Mesothelial cell of epicardium (in vitro differentiated cells): ENCODE measurements around the gene KPNA1. TPM values are rescaled to one million over a fixed set of nuclear protein-coding genes. Genes with fewer than 3 reads are reported as not detected.
"Not testable (repeated sequence)": the region's sequence is repeated elsewhere in the genome, so short reads cannot be mapped to it uniquely, and the experiment has no call there.

Experiments used
- DNase-seq, 2 experiments: peaks; one replicate each; pipeline ENCODE4 v3.0.0; 2021; ENCODE audit warnings: low spot score in 2 of 2; ENCODE audit not compliant: unreplicated experiment in 2 of 2
- H3K27ac Mint-ChIP-seq: 2 replicates; pipeline ENCODE4 v1.8.0; 2021; ENCODE audit warnings: mixed read lengths
- H3K27me3 Mint-ChIP-seq: 2 replicates; pipeline ENCODE4 v1.8.0; 2021; ENCODE audit warnings: low read depth, mixed read lengths
- H3K36me3 Mint-ChIP-seq: 2 replicates; pipeline ENCODE4 v1.8.0; 2021; ENCODE audit warnings: mixed read lengths
- H3K4me1 Mint-ChIP-seq: 2 replicates; pipeline ENCODE4 v1.8.0; 2021; ENCODE audit warnings: mixed read lengths
- H3K4me3 Mint-ChIP-seq: 2 replicates; pipeline ENCODE4 v1.8.0; 2021; ENCODE audit warnings: mild to moderate bottlenecking, moderate library complexity, mixed read lengths
- H3K9me3 Mint-ChIP-seq: 2 replicates; pipeline ENCODE4 v1.8.0; 2021; ENCODE audit warnings: mixed read lengths
- total RNA-seq: library from RNA; stranded (reverse); gene quantifications from 3 replicates; pipeline ENCODE4 v1.2.1, GENCODE V29; 2021
- TF ChIP-seq, protein P1 (sequence below): fragments of 200-600 bp; sonication (generic); IDR thresholded peaks from one replicate; pipeline ENCODE4 v1.5.0; 2021; ENCODE audit warnings: antibody characterized with exemption; ENCODE audit not compliant: unreplicated experiment

KPNA1 gene
- total RNA-seq, 1 donor from 2014 or later = 66.3 TPM

DNA sequence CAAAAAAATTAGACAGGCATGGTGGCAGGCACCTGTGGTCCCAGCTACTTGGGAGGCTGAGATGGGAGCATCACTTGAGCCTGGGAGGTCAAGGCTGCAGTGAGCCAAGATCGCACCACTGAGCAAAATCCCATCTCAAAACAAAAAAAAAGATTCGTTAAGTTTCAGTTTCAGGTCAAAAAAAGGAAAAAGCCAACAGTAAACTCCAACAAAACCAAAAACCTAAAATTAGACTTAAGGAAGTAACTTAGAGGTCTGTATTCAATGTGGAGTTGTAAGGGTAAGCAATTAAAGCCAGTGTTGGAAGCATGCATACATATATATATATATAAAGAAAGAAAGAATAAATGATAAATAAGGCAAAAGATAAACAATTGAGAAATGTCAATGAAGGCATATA, 11.8 kb downstream of the KPNA1 start:
- DNase-seq = no peak
- peaks cover 3% of the 10 kb centered on the region for H3K4me1 Mint-ChIP-seq
- TF ChIP-seq, protein P1, sequence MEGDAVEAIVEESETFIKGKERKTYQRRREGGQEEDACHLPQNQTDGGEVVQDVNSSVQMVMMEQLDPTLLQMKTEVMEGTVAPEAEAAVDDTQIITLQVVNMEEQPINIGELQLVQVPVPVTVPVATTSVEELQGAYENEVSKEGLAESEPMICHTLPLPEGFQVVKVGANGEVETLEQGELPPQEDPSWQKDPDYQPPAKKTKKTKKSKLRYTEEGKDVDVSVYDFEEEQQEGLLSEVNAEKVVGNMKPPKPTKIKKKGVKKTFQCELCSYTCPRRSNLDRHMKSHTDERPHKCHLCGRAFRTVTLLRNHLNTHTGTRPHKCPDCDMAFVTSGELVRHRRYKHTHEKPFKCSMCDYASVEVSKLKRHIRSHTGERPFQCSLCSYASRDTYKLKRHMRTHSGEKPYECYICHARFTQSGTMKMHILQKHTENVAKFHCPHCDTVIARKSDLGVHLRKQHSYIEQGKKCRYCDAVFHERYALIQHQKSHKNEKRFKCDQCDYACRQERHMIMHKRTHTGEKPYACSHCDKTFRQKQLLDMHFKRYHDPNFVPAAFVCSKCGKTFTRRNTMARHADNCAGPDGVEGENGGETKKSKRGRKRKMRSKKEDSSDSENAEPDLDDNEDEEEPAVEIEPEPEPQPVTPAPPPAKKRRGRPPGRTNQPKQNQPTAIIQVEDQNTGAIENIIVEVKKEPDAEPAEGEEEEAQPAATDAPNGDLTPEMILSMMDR = no peak
- no peak overlapping the region for H3K27ac Mint-ChIP-seq
- H3K27me3 Mint-ChIP-seq = no peaks in the 10 kb centered on the region
- no peak overlapping the region for H3K4me3 Mint-ChIP-seq
- H3K36me3 Mint-ChIP-seq = peaks cover 12% of the 10 kb centered on the region
- H3K9me3 Mint-ChIP-seq = peaks cover 11% of the 10 kb centered on the region

DNA sequence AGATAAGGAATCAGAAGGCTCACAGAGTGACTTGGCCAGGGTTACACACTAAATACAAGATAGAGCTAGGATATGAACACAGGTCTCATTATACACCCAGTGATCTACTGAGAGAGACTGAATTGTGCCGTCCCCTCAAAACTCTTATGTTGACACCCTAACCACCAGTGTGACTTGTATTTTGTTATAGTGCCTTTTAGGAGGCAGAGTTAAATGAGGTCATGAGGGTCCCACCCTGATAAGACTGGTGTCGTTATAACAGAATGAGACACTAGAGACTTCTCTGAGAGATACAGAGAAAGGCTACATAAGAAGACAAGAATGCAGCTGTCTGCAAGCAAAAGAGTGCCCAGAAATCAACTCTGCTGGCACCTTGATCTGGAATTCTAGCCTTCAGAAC, 12.6 kb downstream of the KPNA1 start:
- Mint-ChIP-seq H3K4me3 (no peak overlapping the region), H3K4me1 (peaks cover 3% of the 10 kb centered on the region), H3K36me3 (peaks cover 12% of the 10 kb centered on the region), H3K27ac (no peak overlapping the region), H3K9me3 (peaks cover 11% of the 10 kb centered on the region), H3K27me3 (no peaks in the 10 kb centered on the region)
- TF ChIP-seq, protein P1 = no peak
- no peak for DNase-seq

DNA sequence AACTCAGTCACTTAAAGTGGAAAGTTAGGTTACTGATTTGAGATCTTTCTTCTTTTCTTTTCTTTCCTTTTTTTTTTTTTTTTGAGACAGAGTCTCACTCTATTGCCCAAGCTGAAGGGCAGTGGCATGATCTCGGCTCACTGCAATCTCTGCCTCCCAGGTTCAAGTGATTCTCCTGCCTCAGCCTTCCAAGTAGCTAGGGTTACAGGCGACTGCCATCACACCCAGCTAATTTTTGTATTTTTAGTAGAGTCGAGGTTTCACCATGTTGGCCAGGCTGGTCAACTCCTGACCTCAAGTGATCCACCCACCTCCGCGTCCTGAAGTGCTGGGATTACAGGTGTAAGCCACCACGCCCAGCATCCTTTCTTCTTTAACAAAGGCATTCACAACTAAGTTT, 13.8 kb downstream of the KPNA1 start:
- H3K4me1 Mint-ChIP-seq = not testable (repeated sequence)

DNA sequence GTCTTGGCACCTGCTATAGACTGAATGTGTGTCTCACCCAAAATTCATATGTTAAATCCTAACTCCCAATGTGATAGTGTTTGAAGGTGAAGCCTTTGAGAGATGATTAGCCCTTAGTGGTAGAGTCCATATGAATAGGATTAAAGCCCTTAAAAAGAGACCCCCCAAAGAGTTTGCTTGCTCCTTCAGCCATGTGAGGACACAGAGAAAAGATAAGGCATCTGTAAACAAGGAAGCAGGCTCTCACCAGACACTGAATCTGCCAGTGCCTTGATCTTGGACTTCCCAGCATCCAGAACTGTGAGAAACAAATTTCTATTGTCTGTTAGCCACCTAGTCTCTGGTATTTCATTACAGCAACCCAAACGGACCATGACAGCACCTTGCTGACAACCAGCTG, 16.6 kb downstream of the KPNA1 start:
- peaks cover 2% of the 10 kb centered on the region for H3K4me1 Mint-ChIP-seq
- no peak overlapping the region for H3K27ac Mint-ChIP-seq
- no peak overlapping the region for H3K4me3 Mint-ChIP-seq
- H3K9me3 Mint-ChIP-seq = no peaks in the 10 kb centered on the region
- DNase-seq = no peak
- no peaks in the 10 kb centered on the region for H3K27me3 Mint-ChIP-seq
- peaks cover 13% of the 10 kb centered on the region for H3K36me3 Mint-ChIP-seq
- TF ChIP-seq, protein P1 = no peak

More for the DNA sequence above, 13.8 kb downstream of the KPNA1 start:
- Mint-ChIP-seq H3K36me3 (peaks cover 14% of the 10 kb centered on the region), H3K9me3 (peaks cover 11% of the 10 kb centered on the region)
- not testable (repeated sequence) for H3K27ac Mint-ChIP-seq, DNase-seq, H3K27me3 Mint-ChIP-seq, H3K4me3 Mint-ChIP-seq

DNA sequence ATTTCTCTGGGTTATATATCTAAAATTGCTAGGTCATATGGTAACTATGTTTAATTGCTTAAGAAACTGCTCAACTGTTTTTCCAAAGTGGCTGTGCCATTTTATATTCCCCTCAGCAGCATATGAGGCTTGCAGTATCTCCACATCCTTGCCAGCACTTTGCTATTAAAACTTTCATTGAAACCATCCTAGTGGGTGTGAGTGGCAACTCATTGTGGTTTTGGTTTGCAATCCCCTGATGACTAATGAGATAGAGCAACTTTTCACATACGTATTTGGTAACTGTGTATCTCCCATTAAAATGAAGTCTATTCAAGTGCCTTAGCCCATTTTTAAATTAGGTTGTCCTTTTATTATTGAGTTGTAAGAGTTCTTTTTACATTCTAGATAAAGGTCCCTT, 17.3 kb downstream of the KPNA1 start:
- TF ChIP-seq, protein P1 = no peak
- H3K4me1 Mint-ChIP-seq = peaks cover 2% of the 10 kb centered on the region
- no peak overlapping the region for H3K4me3 Mint-ChIP-seq
- peaks cover 17% of the 10 kb centered on the region for H3K36me3 Mint-ChIP-seq
- H3K27ac Mint-ChIP-seq = no peak overlapping the region
- H3K27me3 Mint-ChIP-seq = no peaks in the 10 kb centered on the region
- no peaks in the 10 kb centered on the region for H3K9me3 Mint-ChIP-seq
- DNase-seq = no peak

DNA sequence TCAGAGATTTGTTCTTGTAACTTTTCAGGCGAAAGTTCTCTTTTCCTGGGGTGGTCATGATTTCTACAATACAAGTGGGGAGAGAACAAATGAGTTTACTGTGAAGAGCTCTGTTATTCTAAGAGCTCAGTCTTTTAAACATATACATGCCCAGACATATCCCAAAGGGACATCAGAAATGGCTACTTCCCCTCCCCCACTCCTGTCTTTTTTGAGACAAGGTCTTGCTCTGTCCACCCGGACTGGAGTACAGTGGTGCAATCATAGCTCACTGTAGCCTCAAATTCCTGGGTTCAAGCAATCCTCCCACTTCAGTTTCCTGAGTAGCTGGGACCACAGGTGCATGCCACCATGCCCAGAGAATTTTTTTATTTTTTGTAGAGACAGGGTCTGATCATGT, 18.2 kb downstream of the KPNA1 start:
- H3K9me3 Mint-ChIP-seq = no peaks in the 10 kb centered on the region
- peaks cover 2% of the 10 kb centered on the region for H3K4me1 Mint-ChIP-seq
- peaks cover 21% of the 10 kb centered on the region for H3K36me3 Mint-ChIP-seq
- no peak overlapping the region for H3K27ac Mint-ChIP-seq
- no peak for DNase-seq
- TF ChIP-seq, protein P1 = no peak
- no peak overlapping the region for H3K4me3 Mint-ChIP-seq
- no peaks in the 10 kb centered on the region for H3K27me3 Mint-ChIP-seq
